Measurements from ENCODE around the gene GPX4.

DNA sequence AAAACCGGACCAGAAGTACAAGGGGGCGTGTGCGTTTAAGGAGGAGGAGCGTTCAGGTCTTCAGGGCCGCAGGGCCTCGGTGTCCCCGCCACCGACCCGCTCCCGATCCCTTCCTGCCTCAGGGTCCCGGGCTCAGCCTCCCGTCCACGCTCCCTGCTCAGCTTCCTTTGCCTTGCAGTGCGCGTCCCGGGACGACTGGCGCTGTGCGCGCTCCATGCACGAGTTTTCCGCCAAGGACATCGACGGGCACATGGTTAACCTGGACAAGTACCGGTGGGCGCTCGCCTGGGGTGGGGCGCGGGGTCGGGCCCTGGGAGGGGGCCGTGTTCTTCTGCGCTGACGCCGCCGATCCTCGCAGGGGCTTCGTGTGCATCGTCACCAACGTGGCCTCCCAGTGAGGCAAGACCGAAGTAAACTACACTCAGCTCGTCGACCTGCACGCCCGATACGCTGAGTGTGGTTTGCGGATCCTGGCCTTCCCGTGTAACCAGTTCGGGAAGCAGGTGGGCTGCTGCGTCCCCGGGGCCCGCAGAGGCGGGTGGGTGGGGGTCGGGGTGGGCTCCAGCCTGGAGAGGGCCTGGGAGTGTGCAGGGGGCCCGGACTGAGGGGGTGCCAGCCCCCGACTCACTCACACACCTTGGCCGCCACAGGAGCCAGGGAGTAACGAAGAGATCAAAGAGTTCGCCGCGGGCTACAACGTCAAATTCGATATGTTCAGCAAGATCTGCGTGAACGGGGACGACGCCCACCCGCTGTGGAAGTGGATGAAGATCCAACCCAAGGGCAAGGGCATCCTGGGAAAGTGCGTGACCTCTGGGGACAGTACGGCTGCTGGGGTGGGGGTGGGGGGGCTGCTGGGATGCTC, 1.4 kb downstream of the GPX4 start:
- TF ChIP-seq, protein P1, sequence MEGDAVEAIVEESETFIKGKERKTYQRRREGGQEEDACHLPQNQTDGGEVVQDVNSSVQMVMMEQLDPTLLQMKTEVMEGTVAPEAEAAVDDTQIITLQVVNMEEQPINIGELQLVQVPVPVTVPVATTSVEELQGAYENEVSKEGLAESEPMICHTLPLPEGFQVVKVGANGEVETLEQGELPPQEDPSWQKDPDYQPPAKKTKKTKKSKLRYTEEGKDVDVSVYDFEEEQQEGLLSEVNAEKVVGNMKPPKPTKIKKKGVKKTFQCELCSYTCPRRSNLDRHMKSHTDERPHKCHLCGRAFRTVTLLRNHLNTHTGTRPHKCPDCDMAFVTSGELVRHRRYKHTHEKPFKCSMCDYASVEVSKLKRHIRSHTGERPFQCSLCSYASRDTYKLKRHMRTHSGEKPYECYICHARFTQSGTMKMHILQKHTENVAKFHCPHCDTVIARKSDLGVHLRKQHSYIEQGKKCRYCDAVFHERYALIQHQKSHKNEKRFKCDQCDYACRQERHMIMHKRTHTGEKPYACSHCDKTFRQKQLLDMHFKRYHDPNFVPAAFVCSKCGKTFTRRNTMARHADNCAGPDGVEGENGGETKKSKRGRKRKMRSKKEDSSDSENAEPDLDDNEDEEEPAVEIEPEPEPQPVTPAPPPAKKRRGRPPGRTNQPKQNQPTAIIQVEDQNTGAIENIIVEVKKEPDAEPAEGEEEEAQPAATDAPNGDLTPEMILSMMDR (IDR thresholded peaks at IDR 0.05 in 2 of 3, conservative IDR thresholded peaks at IDR 0.05 in 1 of 3; ENCODE audit: insufficient read depth in 2 of 3, low read depth in 1 of 3, low read length in 3 of 3): no peak
- no peak for TF ChIP-seq EZH2 (IDR thresholded peaks at IDR 0.05; ENCODE audit: borderline replicate concordance, low read depth, low read length)
- no peak for TF ChIP-seq CBX2 (IDR thresholded peaks at IDR 0.05; ENCODE audit: insufficient read depth, low read length, poor library complexity, severe bottlenecking)
- TF ChIP-seq CEBPG (CRISPR knock-in tag; IDR thresholded peaks at IDR 0.05): no peak
- TF ChIP-seq CEBPG (tag; conservative IDR thresholded peaks at IDR 0.05 in 1 of 2, IDR thresholded peaks at IDR 0.05 in 1 of 2): no peak
- TF ChIP-seq BDP1 (IDR thresholded peaks at IDR 0.05; ENCODE audit: insufficient read depth, insufficient read length): no peak
- TF ChIP-seq, protein P2, sequence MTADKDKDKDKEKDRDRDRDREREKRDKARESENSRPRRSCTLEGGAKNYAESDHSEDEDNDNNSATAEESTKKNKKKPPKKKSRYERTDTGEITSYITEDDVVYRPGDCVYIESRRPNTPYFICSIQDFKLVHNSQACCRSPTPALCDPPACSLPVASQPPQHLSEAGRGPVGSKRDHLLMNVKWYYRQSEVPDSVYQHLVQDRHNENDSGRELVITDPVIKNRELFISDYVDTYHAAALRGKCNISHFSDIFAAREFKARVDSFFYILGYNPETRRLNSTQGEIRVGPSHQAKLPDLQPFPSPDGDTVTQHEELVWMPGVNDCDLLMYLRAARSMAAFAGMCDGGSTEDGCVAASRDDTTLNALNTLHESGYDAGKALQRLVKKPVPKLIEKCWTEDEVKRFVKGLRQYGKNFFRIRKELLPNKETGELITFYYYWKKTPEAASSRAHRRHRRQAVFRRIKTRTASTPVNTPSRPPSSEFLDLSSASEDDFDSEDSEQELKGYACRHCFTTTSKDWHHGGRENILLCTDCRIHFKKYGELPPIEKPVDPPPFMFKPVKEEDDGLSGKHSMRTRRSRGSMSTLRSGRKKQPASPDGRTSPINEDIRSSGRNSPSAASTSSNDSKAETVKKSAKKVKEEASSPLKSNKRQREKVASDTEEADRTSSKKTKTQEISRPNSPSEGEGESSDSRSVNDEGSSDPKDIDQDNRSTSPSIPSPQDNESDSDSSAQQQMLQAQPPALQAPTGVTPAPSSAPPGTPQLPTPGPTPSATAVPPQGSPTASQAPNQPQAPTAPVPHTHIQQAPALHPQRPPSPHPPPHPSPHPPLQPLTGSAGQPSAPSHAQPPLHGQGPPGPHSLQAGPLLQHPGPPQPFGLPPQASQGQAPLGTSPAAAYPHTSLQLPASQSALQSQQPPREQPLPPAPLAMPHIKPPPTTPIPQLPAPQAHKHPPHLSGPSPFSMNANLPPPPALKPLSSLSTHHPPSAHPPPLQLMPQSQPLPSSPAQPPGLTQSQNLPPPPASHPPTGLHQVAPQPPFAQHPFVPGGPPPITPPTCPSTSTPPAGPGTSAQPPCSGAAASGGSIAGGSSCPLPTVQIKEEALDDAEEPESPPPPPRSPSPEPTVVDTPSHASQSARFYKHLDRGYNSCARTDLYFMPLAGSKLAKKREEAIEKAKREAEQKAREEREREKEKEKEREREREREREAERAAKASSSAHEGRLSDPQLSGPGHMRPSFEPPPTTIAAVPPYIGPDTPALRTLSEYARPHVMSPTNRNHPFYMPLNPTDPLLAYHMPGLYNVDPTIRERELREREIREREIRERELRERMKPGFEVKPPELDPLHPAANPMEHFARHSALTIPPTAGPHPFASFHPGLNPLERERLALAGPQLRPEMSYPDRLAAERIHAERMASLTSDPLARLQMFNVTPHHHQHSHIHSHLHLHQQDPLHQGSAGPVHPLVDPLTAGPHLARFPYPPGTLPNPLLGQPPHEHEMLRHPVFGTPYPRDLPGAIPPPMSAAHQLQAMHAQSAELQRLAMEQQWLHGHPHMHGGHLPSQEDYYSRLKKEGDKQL (CRISPR knock-in tag; IDR thresholded peaks at IDR 0.05; ENCODE audit: borderline replicate concordance): no peak
- TF ChIP-seq GABPA (tag; conservative IDR thresholded peaks at IDR 0.05; ENCODE audit: low read depth): no peak
- TF ChIP-seq POLR2H (tag; IDR thresholded peaks at IDR 0.05; ENCODE audit: low read depth): no peak
- TF ChIP-seq FOXJ3 (CRISPR knock-in tag; IDR thresholded peaks at IDR 0.05): no peak
